ENCODE results near the gene USP48. TPM values are rescaled to one million over a fixed set of nuclear protein-coding genes. Genes with fewer than 3 reads are reported as not detected.
A peak's percentile ranks its signal among the peaks of the same experiment; 100 is the strongest.
"Not testable (repeated sequence)": the region's sequence is repeated elsewhere in the genome, so short reads cannot be mapped to it uniquely, and the experiment has no call there.

USP48 gene
- total RNA-seq, result 100 to 1,000 TPM in 1 of 2 donors, 10 to 100 TPM in 1; 72.8 to 130 TPM

DNA sequence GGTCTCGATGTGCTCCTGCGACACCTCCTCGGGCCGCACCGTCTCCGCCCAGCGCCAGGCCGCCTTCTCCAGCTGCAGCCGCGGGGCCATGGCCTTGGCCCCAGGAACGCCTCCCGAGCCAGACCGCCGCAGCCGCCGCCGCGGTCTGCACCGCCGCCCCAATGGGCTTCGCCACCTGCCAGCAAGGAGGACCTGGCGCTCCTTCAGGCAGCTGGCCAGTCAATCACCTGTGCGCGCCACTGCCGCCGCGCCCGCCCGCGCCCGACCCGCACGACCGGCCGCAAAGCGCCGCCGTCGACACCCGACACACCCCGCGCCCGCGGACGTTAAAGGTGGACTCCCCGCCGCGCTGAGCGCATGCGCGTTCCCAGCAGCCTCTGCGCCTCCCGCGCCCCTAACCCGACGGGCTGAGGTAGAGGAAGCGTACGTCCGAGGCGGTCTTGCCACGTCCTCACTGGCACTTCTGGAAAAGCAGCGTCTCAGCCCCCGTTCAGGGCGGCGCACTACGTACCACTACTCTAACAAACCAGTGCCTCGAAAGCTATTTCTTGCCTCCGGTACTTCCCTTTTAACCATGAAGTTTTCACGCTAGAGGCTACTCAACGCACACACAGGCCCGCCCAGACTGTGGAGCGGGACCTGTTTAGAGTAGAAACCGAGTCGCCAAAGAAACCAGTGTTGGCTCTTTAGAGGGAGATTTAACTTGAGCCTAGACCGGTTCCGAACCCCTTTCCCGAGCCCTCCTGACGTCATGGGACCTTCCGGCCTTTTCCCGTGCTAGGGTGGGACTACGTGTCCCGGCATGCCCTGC is at the start of gene USP48:
TSS of gene USP48 (minus strand) at position 282 of the 811 bp plus-strand sequence. CDS start at position 90, 192 bp downstream.
- Mint-ChIP-seq H3K27ac (peak within 1 kb of the TSS; percentile 99 to 100), H3K4me1 (ENCODE audit: low read depth in 2 of 2) (peaks cover 29 to 34% of the 10 kb centered on the region in 2 donors)

DNA sequence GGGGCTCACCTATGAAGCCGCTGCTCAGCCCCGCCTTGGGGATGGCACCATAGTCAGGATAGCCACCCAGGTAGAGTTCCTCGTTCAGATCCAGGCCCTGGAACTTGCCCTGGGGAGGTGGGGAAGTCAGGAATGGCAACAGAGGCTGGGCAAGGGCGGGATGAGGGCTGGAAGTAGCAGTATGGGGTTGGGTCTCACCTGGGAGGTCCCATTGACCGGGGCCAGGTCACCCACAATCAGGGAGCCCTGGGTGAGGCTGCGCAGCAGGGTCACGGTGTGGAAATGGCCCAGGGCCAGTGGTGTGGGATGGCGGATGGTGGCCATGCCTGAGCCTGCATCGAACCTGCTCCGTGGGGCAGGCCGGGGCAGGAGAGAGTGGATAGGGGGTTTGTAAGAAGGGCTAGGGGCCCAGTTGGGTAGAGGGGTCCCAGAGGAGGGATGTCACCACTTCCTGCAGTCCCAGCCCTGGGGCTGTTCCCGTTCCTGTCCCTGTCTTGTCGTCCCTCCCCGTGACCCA is 48.6 kb upstream of the USP48 start:
- ATAC-seq (no peak), DNase-seq (ENCODE audit: low spot score) (no peak)
- Mint-ChIP-seq H3K27me3 (no peaks in the 10 kb centered on the region), H3K27ac (no peak overlapping the region), H3K4me1 (ENCODE audit: low read depth in 2 of 2) (no peaks in the 10 kb centered on the region), H3K9me3 (no peaks in the 10 kb centered on the region), H3K4me3 (no peak overlapping the region), H3K36me3 (no peaks in the 10 kb centered on the region)

More for the DNA sequence above, at the start of gene USP48:
- peak within 1 kb of the TSS; percentile 100 for H3K4me3 Mint-ChIP-seq
- ATAC-seq, result peak; percentile 95 to 97
- H3K27me3 Mint-ChIP-seq, result peaks cover 0 to 2% of the 10 kb centered on the region in 2 donors
- peak; percentile 97 for DNase-seq (ENCODE audit: low spot score)
- H3K36me3 Mint-ChIP-seq, result peaks cover 18% of the 10 kb centered on the region
- H3K9me3 Mint-ChIP-seq, result no peaks in the 10 kb centered on the region

GRCh38 chr1:21830792-21831453 is 48.0 kb upstream of the USP48 start:
- ATAC-seq, result no peak
- no peak for DNase-seq (ENCODE audit: low spot score)
- Mint-ChIP-seq H3K27me3 (no peaks in the 10 kb centered on the region), H3K9me3 (no peaks in the 10 kb centered on the region), H3K4me1 (ENCODE audit: low read depth in 2 of 2) (no peaks in the 10 kb centered on the region), H3K4me3 (no peak overlapping the region), H3K27ac (no peak overlapping the region), H3K36me3 (no peaks in the 10 kb centered on the region)

DNA sequence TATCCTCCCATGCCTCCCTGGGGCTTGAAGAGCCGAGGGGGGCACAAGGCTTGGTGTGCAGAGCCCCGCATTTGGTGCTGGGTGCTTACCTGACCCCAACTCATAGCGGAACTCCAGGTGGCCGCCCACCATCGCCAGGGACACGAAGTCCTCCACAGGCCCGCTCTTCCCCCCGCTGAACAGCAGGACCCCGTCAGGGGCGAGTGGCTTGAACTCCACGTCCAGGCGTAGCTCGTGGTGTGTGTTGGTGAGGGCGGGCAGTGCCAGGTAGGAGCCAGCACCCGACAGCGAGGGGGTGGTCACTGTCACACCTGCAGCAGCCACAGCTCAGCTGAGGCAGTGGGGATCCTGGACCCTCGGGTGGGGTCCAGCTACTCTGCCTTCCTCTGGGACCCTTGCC is 46.3 kb upstream of the USP48 start:
- Mint-ChIP-seq H3K27ac (no peak overlapping the region), H3K4me1 (ENCODE audit: low read depth in 2 of 2) (no peaks in the 10 kb centered on the region), H3K36me3 (no peaks in the 10 kb centered on the region), H3K27me3 (no peaks in the 10 kb centered on the region), H3K9me3 (no peaks in the 10 kb centered on the region), H3K4me3 (no peak overlapping the region)
- DNase-seq (ENCODE audit: low spot score) (no peak), ATAC-seq (no peak)

- no peak overlapping the region for H3K4me3 Mint-ChIP-seq
- H3K27me3 Mint-ChIP-seq, result no peaks in the 10 kb centered on the region
- DNase-seq (ENCODE audit: low spot score), result no peak
- H3K36me3 Mint-ChIP-seq, result no peaks in the 10 kb centered on the region
- no peaks in the 10 kb centered on the region for H3K9me3 Mint-ChIP-seq
- ATAC-seq, result no peak
- H3K27ac Mint-ChIP-seq, result no peak overlapping the region
- H3K4me1 Mint-ChIP-seq (ENCODE audit: low read depth in 2 of 2), result no peaks in the 10 kb centered on the region
Measured at GRCh38 chr1:21828506-21829210, 45.7 kb upstream of the USP48 start.

DNA sequence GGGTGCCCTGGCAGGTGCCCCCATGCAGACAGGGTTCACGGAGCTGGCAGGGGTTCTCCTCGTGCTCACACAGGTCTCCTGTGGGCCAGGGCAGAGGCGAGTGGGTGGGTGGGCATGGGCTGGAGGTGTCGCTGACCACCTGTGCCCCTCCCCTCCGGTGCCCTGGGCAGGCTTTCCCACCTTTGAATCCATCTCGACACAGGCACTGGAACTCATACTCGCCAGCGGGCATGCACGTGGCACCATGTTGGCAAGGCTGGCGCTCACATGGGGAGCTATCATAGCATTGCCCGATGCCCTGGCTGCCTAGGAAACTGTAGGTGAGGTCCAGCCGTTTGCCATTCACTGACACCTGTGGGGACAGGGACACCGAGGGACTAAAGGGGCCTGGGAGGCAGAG is 45.1 kb upstream of the USP48 start:
- Mint-ChIP-seq H3K4me3 (no peak overlapping the region), H3K36me3 (no peaks in the 10 kb centered on the region), H3K27me3 (no peaks in the 10 kb centered on the region), H3K9me3 (no peaks in the 10 kb centered on the region), H3K27ac (no peak overlapping the region), H3K4me1 (ENCODE audit: low read depth in 2 of 2) (no peaks in the 10 kb centered on the region)
- ATAC-seq (no peak), DNase-seq (ENCODE audit: low spot score) (no peak)

DNA sequence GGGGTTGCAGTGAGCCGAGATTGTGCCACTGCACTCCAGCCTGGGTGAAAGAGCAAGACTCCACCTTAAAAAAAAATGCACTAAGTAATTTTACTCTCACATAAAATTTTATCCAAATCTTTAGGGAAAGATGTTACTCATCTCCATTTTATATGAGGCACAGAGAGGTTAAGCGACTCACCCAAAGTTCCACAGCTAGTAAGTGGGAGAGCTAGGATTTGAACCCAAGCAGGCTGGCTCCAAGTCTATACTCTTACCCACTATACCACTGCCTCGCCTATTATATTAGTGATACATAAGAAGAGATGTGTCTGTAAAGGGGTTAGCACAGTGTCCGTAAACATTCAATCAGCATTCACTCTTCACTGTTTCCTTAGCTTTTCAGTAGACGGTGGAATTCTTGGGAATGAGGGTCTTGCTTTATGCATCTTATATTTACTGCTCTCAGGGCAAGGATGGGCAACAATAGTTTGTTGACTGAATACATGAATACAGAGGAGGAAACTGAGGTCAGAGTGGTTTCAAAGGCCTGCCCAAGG is 44.3 kb upstream of the USP48 start:
- Mint-ChIP-seq H3K4me1 (ENCODE audit: low read depth in 2 of 2) (no peaks in the 10 kb centered on the region), H3K27me3 (no peaks in the 10 kb centered on the region), H3K27ac (no peak overlapping the region), H3K9me3 (no peaks in the 10 kb centered on the region), H3K4me3 (no peak overlapping the region), H3K36me3 (no peaks in the 10 kb centered on the region)
- ATAC-seq (no peak), DNase-seq (ENCODE audit: low spot score) (no peak)

DNA sequence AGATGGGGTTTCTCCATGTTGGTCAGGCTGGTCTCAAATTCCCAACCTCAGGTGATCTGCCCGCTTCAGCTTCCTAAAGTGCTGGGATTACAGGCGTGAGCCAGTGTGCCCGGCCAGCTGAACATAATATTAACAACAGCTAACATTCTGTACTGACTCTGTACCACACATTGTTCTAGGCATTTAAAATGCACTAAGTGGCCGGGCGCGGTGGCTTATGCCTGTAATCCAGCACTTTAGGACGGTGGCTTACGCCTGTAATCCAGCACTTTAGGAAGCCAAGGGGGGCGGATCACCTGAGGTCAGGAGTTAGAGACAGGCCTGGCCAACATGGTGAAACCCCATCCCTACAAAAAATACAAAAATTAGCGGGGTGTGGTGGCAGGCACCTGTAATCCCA is 43.7 kb upstream of the USP48 start:
- H3K36me3 Mint-ChIP-seq; H3K4me1 Mint-ChIP-seq (ENCODE audit: low read depth in 2 of 2); ATAC-seq; DNase-seq (ENCODE audit: low spot score); H3K9me3 Mint-ChIP-seq; H3K27ac Mint-ChIP-seq; H3K27me3 Mint-ChIP-seq; H3K4me3 Mint-ChIP-seq: not testable (repeated sequence)

- H3K27me3 Mint-ChIP-seq, result no peaks in the 10 kb centered on the region
- no peak overlapping the region for H3K4me3 Mint-ChIP-seq
- ATAC-seq (no peak), DNase-seq (ENCODE audit: low spot score) (no peak)
- no peaks in the 10 kb centered on the region for H3K9me3 Mint-ChIP-seq
- H3K4me1 Mint-ChIP-seq (ENCODE audit: low read depth in 2 of 2), result no peaks in the 10 kb centered on the region
- no peaks in the 10 kb centered on the region for H3K36me3 Mint-ChIP-seq
- H3K27ac Mint-ChIP-seq, result no peak overlapping the region
Measured at GRCh38 chr1:21825393-21825792, 42.4 kb upstream of the USP48 start.

GRCh38 chr1:21824926-21825325 is 42.0 kb upstream of the USP48 start:
- no peak overlapping the region for H3K4me3 Mint-ChIP-seq
- no peaks in the 10 kb centered on the region for H3K4me1 Mint-ChIP-seq (ENCODE audit: low read depth in 2 of 2)
- H3K27me3 Mint-ChIP-seq, result no peaks in the 10 kb centered on the region
- no peak overlapping the region for H3K27ac Mint-ChIP-seq
- DNase-seq (ENCODE audit: low spot score) (no peak), ATAC-seq (no peak)
- H3K36me3 Mint-ChIP-seq, result no peaks in the 10 kb centered on the region
- no peaks in the 10 kb centered on the region for H3K9me3 Mint-ChIP-seq

DNA sequence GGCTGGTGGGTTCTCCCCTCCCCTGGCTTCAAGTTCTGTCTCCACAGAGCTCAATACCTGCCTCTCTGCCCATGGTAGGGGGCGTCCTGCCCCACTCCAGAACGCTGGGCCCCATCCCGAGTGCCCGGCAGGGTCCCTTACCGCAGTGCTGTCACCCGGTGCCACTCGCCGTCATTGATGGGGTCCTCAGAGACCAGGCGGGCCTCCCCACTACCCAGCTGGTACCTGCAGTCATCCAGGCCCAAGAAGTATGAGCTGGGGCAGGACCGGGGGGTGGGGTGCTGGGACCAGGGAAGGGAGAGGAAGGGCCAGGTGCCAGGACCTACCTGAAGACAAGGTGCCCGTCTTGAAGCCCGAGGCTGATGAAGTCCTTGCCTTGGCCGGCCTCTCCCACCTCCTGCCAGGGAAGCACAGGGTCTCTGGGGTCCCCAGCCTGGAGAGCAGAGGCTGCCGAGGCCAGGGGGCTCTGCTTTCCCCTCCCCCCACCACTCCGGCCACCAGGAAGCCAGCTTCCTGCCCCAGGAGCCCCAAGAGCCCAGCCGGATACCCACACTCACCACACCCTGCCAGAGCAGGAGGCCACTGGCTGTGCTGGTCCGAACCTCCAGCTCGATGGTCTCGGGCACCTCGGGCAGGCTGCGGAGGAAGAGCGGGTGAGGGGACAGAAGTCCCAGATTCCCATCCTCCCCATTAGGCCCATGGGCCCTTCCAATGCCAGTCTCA is 41.2 kb upstream of the USP48 start:
- no peaks in the 10 kb centered on the region for H3K27me3 Mint-ChIP-seq
- H3K4me3 Mint-ChIP-seq, result peak overlapping the region; percentile 22
- no peak for DNase-seq (ENCODE audit: low spot score)
- no peaks in the 10 kb centered on the region for H3K36me3 Mint-ChIP-seq
- H3K9me3 Mint-ChIP-seq, result no peaks in the 10 kb centered on the region
- no peaks in the 10 kb centered on the region for H3K4me1 Mint-ChIP-seq (ENCODE audit: low read depth in 2 of 2)
- peak in 1 of 2 donors; percentile 7 for ATAC-seq
- no peak overlapping the region for H3K27ac Mint-ChIP-seq

DNA sequence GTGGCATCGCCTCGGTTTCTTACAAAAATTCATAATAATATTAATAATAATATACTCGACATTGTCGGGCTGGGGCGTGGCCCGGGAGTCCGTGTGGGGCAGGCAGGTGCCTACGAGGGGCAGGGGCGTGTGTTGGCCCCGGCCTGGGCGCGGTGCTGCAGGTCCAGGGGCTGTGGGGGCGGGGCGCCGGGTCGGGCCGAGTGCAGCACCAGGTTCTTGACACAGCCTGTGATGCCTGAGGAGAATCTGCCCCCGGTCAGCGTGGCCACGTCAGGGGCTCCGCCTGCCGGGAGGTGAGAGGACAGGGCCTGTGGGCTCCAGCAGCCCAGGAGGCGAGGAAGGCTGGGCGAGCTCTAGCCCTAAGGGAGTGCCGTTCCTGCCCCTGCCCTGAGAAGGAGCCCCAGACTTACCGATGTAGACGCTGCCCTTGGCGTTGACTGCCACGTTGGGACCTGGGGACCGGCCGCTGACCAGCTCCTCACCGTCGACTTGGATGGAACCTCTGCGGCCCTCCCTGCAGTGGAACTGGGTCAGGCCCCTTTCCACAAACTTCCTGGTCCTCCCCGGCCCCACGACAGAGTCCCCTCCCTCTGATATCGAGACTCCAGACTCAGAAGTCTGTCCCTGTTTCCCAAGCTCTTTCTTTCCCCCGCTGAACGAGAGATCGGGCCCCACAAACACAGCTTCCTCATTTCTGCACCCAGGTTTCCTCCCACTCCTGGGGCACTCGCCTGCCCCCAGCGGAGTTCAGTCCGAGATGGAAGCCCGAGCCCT is 40.4 kb upstream of the USP48 start:
- H3K9me3 Mint-ChIP-seq, result no peaks in the 10 kb centered on the region

More for the DNA sequence above, 40.4 kb upstream of the USP48 start:
- Mint-ChIP-seq H3K27ac (no peak overlapping the region), H3K27me3 (no peaks in the 10 kb centered on the region), H3K4me3 (peak overlapping the region; percentile 22), H3K36me3 (no peaks in the 10 kb centered on the region), H3K4me1 (ENCODE audit: low read depth in 2 of 2) (peaks cover 0 to 3% of the 10 kb centered on the region in 2 donors)
- DNase-seq (ENCODE audit: low spot score) (no peak), ATAC-seq (no peak)

All from natural killer cell treated with Interleukin-12 subunit alpha and Interleukin-12 subunit beta and Interleukin-15 and Interleukin-18, amount 100 ng/mL, for 72 hours (primary cell).